ENCODE results near the gene AGTR1.
"Not testable (repeated sequence)": the region's sequence is repeated elsewhere in the genome, so short reads cannot be mapped to it uniquely, and the experiment has no call there.

The AGTR1 gene

DNA sequence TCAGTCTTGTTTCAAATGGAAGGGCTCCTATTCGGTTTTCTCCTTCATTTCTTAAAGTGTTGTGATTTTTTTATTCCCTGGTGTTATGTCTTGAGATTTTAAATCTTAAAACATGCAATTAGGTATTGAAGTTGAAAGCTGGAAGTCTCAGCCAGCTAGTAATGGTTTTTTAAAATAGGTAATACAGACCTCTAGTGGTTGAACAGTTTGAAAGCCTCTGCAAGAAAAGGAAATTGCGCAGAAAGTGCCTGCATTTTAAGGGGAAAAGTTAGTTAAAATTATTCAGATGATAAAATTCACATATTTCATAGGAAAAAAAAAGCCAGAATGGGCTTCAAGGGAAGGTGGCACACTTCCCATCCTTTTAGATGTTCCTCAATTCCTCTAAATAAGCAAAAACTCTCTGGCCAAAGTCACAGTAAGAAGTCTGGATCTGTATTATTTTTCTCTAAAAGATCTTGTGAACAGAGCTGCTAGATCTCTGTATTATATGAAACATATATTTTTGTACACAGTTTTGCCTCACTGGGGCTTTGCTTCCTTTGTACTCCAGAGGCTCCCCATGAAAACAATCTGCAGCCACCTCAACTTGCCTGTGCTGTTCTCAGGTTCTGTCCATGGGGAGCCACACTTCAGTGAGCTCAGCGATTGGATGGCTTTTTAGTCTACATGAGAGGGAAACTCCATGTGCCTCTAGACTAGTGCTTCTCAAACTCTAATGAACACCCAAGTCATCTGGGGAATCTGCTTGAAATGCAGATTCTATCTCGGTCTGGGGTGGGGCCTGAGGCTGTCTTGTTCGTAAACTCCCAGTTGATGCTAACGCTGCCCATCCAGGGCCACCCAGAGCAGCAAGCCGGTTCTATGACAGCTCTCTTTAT is 21.5 kb downstream of the AGTR1 start:
- DNase-seq (ENCODE audit: low read depth in 2 of 2), result no peak

DNA sequence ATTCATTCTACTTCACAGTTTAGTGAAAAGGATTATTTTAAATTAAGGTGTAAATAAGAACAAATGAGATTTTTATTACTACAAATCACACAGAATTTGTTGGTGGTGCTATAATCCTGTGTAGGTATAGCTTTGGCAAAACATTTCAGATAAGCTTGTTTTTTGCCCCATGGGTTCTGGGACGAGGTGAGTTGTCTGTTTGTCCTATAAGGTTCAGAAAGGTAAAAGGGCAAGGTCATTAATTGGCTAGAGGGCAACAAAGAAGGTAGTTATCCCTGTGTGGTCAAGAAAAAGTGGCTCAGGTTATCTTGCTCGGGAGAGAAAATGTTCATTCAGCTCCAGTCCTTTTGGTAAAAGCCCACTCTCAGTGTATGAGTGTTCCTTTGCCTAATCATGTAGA is 23.2 kb downstream of the AGTR1 start:
- DNase-seq (ENCODE audit: low read depth in 2 of 2), result no peak

DNA sequence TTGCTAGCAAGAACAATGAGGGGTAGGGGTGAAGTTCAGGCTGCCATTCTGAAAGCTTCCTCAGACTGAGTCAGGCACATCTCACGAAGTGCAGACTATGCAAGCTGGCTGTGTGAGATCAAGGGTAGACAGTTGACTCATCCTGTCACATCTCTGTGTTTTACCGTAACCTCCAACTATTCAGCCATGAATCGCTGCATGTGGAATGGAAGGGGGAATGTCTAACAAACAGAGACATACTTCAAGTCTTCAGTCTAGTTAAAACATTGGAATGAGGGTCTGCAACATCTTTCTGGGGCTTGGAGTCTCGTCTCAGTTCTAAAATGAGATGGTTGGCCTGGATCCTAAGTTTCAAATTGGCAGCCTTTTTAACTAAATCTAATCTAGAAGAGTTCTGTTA is 25.9 kb downstream of the AGTR1 start:
- DNase-seq (ENCODE audit: low read depth in 2 of 2), result no peak

DNA sequence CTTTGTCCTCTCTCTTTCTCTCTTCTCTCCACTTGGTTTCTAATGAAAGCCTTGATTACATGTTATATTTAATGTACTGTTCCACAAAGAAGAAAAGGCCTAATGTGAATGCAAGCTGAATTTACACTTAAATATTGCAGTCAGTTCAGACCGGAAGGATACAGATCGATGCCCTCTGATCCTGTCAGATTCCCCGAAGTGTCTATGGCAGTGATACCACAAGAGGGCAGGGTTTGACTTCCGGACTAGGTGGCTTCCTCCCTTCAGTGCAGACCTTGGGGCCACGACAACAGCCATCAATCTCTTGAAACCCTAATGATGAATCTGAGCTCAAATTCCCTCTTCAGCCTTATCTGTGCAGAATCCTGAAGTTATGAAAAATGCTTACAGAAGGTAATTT is 29.5 kb downstream of the AGTR1 start:
- no peak for DNase-seq (ENCODE audit: low read depth in 2 of 2)

- no peak for DNase-seq (ENCODE audit: low read depth in 2 of 2)
These were observed 31.1 kb downstream of the AGTR1 start for GRCh38 chr3:148728753-148729152.

- no peak for DNase-seq (ENCODE audit: low read depth in 2 of 2)
These were observed 31.9 kb downstream of the AGTR1 start for GRCh38 chr3:148729476-148730055.

- DNase-seq (ENCODE audit: low read depth in 2 of 2), result no peak
These were observed 33.0 kb downstream of the AGTR1 start for GRCh38 chr3:148730676-148731075.

DNA sequence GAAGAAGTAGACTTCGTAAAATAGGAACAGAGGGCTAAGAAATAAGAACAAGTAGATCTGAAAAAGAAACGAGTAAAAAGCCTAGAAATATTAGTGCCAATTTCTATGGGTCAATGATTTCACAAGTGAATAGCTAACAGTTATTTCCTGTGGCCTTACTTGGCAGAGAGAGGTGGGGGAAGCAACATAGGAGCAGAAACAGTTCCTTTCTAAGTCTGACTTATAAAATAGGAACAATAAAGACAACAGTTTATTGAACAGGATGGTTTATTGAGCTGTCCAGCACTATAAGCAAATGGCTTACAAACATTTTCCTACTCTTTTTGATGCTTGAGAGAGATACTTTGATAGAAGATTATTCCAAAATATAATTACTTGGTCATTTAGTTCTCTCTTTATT is 37.9 kb downstream of the AGTR1 start:
- DNase-seq (ENCODE audit: low read depth in 2 of 2), result no peak

- no peak for DNase-seq (ENCODE audit: low read depth in 2 of 2)
These were observed 38.4 kb downstream of the AGTR1 start for GRCh38 chr3:148736086-148736485.

GRCh38 chr3:148737104-148737530 is 39.4 kb downstream of the AGTR1 start:
- DNase-seq (ENCODE audit: low read depth in 2 of 2), result no peak

GRCh38 chr3:148739720-148740119 is 42.0 kb downstream of the AGTR1 start:
- DNase-seq (ENCODE audit: low read depth in 2 of 2), result no peak

DNA sequence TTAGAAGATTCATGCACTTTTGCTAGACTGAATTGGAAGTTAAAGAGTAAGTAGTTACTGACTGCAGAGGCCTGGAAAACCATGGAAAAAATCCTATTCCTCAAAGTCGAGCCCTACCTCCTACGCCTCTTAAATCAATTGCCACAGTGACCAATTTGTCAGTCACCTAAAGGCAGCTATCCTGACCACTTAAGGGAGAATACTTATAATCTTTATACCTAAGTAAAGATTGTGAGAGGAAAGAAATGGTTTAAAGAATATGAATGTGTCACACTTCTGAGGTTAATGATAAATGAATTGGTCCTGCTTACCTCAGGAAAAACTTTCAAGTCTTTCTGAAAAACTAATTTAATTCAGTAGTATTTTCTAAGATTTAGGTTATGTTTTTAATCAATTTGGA is 42.6 kb downstream of the AGTR1 start:
- DNase-seq (ENCODE audit: low read depth in 2 of 2), result no peak

- no peak for DNase-seq (ENCODE audit: low read depth in 2 of 2)
These were observed 43.5 kb downstream of the AGTR1 start for GRCh38 chr3:148741219-148741618.

DNA sequence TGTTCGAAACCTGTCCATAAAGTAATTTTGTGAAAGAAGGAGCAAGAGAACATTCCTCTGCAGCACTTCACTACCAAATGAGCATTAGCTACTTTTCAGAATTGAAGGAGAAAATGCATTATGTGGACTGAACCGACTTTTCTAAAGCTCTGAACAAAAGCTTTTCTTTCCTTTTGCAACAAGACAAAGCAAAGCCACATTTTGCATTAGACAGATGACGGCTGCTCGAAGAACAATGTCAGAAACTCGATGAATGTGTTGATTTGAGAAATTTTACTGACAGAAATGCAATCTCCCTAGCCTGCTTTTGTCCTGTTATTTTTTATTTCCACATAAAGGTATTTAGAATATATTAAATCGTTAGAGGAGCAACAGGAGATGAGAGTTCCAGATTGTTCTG is 44.4 kb downstream of the AGTR1 start:
- DNase-seq (ENCODE audit: low read depth in 2 of 2), result no peak

GRCh38 chr3:148746053-148746452 is 48.4 kb downstream of the AGTR1 start:
- DNase-seq (ENCODE audit: low read depth in 2 of 2), result no peak

DNA sequence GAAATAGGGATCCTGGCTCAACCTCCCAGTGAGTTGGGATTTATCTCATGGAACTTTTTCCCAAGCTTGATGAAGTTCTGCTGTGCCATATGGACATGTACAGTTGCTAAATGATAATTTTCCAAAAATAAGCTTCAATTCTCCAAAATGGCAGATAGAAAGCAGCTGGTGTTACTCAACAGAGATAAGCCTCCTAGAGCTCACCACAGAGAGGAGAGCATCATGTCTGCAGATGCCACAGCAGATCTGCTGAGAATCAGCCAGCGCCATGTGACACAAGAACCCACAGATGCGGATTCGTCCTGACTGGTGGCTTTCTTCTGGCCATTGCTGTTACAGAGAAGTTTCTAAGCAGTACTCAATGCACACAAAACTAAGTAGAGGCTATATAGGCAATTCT is 50.6 kb downstream of the AGTR1 start:
- no peak for DNase-seq (ENCODE audit: low read depth in 2 of 2)

GRCh38 chr3:148750296-148750695 is 52.6 kb downstream of the AGTR1 start:
- no peak for DNase-seq (ENCODE audit: low read depth in 2 of 2)

- DNase-seq (ENCODE audit: low read depth in 2 of 2), result no peak
These were observed 53.8 kb downstream of the AGTR1 start for GRCh38 chr3:148751461-148751860.

GRCh38 chr3:148753385-148753784 is 55.7 kb downstream of the AGTR1 start:
- DNase-seq (ENCODE audit: low read depth in 2 of 2), result not testable (repeated sequence)

- no peak for DNase-seq (ENCODE audit: low read depth in 2 of 2)
These were observed 57.9 kb downstream of the AGTR1 start for GRCh38 chr3:148755570-148755969.

DNA sequence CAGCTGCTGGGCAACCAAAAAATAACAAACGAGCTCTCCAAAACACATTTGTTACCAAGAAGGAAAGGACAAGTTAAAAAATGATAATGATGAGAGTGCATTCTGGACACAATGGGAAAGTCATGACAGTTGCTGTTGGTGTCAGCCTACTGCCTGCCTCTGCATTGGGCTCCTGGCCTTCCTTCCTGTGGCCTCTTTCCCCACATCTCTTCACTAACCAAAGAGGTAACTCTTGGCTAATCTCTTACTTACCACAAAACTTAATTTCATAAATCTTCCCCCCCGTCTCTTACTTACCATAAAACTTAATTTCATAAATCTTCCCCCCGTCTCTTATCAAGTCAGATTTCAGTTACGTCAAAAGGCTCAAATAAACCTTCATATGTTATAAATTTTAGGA is 58.6 kb downstream of the AGTR1 start:
- DNase-seq (ENCODE audit: low read depth in 2 of 2), result no peak

GRCh38 chr3:148757238-148758215 is 59.8 kb downstream of the AGTR1 start:
- DNase-seq (ENCODE audit: low read depth in 2 of 2), result no peak
